Stimulated activated CD8-positive, alpha-beta memory T cell treated with anti-CD3 and anti-CD28 coated beads, Interleukin-4, amount 100 ng/mL, for 1 hour (primary cell): ENCODE results near the gene CNGB1.
"Not testable (repeated sequence)": the region's sequence is repeated elsewhere in the genome, so short reads cannot be mapped to it uniquely, and the experiment has no call there.

Experiments
- DNase-seq, 2 donors: peaks; one replicate each; pipeline ENCODE4 v3.0.0-alpha.2; 2020; ENCODE audit warnings: low read depth in 2 of 2, low spot score in 1 of 2

CNGB1 gene

DNA sequence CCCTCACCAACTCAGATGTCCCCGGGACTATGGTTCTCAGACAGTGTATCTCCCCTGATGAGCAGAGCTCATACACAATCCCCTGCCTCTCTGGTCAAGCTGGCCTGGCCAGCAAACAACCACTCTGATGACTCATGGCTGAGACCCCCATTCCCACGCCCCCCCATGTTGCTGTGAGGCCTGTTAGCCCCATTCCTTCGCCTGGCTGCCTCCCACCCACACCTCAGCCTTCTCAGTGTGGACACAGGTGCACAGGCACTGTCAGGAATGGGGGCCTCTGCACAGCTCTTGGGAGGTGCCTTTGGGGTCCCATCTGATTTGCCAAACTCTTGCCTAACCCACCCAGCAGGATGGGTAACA is 80.2 kb downstream of the CNGB1 start:
- DNase-seq, result no peak

DNA sequence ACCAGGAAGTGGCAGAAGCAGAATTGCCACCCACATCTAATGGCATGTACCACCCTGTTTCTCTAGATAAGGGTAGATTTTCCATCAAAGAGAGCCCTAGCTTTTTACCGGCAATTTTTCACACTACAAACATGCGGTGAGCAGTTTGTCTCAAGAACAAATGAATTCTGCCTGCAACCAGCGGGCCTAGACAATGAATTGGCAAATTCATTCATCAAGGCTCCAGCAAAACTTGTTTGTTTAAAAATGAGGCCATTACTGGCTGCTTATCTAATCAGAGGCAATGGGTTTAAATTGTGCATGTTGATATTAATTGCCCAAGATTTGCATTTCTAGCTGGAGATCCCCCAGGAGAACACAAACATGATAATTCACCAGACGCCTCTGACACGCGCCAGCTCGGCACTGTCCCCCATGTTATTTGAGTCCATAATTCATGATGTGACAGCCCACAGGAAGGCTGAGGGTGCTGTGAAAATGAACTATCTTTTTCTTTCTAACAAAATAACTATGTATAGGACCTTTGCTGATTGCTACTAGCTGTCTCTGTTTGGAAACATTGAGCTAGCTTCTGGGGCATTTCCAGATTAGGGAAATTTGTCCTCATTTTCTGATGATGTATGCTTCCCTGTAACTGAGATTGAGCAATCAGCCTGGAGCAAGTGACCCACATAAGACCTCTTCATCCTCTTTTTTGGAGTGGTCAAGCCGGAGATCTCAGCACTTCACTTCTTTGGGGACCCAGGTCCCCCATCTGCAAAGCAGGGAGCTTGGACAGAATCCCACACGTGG is 80.8 kb downstream of the CNGB1 start:
- no peak for DNase-seq

DNA sequence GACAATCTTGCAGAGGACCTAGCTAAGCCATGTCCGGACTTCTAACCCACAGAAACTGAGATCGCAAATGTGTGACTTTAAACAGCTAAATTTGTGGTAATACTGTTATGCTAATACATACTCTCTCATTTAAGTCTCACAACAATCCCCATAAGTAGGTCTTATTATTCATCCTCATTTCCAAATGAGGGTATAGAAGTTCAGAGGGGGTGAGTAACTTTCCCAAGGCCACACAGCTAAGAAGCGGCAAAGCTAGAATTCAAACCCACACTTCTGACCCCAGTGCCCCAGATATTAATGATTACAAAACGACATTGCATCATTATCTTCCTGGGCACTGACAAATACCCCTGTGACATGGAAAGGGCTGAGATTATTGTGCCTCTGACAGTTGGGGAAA is 81.4 kb downstream of the CNGB1 start:
- DNase-seq, result no peak

DNA sequence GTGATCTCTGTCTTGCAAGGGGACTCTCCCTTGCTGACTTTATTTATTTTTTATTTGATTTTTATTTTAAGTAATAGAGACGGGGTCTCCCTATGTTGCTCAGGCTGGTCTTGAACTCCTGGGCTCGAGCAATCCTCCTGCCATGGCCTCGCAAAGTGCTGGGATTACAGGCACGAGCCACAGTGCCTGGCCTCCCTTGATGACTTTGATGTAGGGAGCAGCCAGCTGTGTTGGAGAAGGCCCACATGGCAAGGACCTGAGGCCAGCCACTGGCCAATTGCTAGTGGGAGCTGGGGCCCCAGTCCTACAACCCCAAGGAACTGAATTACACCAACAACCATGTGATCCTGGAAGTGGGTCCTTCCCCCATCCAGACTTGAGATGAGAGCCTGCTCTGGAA is 81.8 kb downstream of the CNGB1 start:
- no peak for DNase-seq

DNA sequence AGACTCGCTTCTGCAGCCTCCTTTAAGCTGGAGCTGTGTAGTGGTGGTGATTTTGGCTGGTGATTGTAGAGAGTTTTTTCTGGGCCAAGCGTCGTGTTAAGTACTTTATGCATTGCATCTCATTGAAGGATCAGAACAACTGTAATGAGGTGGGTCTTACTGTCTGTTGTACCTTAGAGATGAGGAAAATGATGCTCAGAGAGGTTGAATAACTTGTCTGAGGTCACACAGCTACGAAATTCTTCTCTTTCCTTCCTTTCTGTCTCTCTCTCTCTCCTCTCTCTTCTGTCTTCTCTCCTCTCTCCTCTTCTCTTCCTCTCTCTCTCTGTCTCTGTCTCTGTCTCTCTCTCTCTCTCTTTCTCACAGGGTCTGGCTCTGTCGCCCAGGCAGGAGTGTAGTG is 82.8 kb downstream of the CNGB1 start:
- DNase-seq, result no peak

DNA sequence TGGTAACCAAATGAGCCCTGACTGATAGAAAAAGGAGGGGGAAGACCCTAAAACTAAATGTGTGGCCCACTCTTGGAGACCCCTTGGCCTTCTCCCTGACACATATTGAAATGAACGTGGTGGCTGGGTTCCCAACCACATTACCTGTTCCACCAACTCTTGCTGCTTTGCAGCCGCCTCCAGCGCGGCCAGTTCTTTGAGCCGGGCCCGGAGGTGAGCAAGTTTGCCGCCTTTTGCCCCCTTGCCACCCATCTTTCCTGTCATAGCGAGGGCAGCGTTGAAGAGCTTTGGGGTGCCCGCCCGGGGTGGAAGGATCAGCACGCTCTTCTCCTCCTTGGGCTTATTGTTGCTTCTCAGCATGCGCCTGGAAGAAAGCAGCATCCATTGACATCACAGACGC is 83.2 kb downstream of the CNGB1 start:
- no peak for DNase-seq

DNA sequence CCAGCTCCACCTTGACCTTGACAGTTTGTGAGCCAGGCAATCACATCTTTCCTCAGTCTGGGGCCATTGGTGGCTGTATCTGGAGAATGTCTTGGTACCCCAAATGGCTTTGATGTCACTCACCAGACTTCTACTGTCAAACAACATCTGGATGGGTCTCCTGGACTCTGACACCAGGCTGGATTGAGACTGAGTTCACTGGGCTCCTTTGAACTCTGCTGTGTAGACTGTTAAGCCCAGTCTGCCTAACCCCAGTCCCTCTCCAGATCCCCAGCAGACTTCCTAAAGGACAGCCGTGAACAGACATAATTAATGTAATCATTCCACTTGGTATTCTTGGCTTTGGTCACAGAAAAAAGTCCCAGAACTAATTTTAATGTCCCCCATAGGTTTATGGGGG is 84.5 kb downstream of the CNGB1 start:
- DNase-seq, result no peak

DNA sequence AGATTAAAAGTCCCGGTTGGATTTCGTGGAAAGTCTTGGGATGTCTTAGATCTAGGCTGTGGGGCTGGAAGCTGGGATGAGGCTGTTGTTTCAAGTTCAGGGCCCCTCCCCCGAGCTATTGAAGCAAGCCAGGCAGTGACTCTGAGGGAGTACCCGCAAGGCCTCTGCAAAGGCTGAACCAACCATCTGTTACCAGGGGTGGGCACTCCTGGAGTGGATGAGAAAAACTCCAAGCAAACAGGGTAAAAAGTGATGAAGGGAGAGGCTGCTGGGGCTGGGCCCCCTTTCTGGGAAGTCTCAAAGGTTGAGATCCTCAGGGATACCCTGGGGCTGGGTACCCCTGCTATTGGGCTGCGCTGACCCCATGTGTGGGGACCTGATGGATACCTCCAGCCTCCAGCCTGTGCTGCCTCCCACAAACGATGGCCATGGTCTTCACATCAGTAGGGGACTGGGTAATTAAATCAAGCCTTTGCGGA is 86.2 kb downstream of the CNGB1 start:
- no peak for DNase-seq

DNA sequence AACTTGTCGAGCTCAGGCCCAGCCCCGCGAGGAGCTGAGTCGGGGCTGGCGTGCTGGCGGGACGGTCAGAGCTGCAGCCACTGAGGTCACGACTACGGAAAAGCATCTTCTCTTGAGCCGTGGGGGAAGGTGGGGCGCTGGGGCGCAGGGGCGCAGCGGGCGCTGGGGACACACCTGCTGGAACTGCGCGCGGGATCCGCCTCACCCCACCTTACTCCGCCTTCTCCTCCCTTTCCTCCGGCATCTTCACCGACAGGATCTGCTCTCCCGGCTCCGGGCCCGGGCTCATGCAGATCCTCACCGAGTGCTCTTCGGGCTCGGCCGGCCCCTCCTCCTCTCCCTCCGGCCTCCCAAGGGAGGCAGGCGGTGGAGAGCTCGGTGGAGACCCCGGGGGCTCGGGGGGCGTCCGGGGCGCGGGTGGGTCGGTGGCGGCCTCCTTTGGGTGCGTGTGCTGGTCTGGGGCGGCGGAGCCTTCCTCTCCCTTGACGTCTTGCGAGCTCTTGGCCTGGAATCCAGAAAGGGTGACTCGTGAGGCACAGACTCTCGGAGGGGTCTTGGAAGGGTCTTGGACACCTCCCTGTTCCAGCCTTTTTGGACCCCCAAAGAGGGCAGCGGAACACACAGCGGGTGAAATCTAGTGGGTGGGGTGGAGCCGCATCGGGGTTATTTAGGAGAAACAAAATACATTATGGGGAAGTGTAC is 86.8 kb downstream of the CNGB1 start:
- DNase-seq, result no peak

DNA sequence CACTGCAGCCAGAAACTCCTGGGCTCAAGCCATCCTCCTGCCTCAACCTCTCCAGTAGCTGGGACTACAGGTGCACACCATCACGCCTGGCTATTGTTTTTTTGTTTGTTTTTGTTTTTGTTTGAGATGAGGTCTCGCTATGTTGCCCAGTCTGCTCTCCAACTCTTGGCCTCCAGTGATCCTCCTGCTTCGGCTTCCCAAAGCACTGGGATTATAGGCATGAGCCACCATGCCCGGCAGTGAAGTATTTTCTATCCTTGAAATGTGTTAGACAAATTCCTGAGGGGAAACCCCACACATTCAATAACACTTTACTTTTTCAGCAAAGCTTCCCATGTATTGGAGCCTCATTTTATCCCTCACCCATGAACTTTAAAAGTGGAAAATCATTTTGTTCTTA is 87.4 kb downstream of the CNGB1 start:
- no peak for DNase-seq

DNA sequence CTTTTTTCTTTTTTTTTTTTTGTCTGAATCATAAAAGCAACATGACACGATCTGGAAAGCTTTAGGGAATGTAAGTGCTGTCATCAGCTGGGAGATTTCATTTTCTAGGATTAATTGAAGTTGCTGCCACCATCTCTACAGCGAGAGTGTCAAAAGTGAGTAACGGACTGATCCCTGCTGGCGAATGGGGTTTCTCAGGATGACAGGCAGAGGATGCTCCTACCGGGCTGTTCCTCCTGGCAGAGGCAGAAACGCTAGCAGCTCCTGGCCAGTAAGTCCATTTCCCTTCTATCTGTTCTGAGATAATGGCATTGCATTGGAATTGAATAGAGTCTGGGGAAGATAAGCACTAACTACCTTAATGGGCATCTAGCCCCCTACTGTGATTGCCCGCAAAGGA is 88.1 kb downstream of the CNGB1 start:
- DNase-seq, result no peak

DNA sequence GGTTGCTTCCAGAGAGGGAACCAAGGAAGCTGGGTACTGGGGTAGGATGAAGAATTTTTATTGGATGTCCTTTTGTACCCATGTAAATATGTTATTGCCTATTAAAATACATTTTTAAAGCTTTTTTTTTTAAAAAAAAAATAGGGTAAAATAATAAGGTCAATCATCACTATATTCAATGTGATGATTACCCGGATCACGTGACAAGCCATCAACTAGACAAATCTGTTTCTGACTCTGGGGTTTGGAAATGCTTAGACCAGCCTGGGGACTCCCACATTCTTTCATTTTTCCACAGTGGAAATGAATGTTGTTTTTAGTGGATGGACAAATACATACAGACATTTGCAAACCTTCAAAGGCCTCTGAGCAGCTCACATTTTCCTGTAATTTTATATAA is 88.7 kb downstream of the CNGB1 start:
- no peak for DNase-seq

DNA sequence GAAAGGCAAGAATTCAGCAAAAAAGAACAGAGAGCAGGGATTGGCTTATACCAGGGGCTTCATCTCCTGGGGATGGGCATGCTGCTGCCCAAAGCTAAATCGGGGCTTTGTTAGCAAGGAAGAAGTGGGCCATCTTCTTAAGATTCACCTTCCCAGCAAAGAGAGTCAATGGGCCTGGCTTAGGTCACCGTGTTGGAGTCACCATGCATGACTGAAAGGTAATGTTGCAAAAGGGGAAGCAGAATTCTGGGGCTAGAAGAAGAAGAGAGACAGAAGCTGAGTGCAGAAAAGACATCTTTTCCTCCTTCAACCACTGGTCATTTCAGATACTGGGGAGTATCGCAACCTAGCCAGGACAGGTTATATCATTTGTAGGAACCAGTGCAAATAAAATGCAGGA is 92.3 kb downstream of the CNGB1 start:
- no peak for DNase-seq

DNA sequence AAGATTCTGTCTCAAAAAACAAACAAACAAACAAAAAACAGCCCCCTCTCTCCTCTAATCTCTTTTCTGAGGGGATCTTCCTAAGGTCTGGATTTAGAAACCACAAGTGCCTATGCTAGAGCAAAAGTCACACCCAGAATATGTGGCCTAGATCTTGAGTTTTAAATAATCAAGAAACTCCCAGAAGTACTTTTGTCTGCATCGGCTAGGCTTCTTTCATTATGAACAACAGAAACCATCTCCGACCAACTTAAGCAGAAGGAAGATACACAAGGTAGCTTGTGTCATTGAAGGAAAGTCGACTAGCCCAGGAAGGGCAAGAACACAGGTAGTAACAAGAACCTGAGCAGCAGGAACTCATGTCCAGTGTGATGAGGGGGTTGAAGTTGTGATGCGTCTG is 94.7 kb downstream of the CNGB1 start:
- no peak for DNase-seq

DNA sequence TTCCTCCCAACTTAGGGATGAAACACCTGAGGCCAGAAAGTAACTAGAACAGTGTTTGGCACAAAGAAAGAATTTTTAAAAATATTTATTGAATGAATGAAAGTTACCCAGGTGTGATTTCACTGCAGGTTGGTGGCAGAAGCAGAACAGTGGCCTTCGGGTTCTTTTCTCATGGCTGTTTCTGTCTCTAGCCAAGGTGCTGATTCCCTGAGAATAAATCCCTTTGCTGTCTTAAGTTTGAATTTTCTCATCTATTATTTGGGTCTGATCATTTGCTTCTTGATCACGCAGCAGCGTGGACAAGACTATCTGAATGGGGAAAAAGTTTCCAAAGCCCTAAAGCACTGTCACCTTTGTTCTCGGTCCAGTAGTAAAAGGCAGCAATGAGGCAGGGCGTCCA is 95.6 kb downstream of the CNGB1 start:
- no peak for DNase-seq

DNA sequence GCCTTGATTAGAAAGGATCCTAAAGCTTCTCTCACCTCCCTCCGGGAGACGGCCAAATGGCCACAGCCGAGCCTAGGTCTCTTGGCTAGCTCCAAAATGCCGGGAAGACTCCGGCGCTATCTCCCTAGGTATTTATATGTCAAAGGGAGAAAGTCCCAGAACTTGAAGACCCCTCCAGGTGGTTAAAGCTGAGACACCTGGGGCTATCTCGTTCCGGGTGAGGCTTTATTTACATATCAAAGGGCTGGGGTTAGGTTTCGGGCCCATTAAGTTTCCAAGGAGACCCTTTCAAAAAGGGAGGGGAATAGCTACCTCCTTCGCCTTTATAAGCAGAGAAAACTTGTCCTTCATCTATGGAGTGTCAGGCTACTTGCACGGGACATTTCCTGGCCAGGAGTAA is 97.7 kb downstream of the CNGB1 start:
- DNase-seq, result no peak

DNA sequence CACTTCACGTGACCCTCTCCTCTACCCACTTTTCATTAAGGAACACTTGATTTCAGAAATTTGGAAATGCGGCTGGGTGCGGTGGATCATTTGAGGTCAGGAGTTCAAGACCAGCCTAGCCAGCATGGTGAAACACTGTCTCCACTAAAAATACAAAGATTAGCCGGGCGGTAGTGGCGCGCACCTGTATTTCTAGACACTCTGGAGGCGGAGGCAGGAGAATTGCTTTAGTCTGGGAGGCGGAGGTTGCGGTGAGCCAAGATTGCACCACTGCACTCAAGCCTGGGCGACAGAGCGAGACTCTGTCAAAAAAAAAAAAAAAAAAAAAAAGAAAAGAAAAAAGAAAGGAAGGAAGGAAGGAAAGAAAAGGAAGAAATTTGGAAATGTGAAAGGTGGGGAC is 98.2 kb downstream of the CNGB1 start:
- DNase-seq, result not testable (repeated sequence)

DNA sequence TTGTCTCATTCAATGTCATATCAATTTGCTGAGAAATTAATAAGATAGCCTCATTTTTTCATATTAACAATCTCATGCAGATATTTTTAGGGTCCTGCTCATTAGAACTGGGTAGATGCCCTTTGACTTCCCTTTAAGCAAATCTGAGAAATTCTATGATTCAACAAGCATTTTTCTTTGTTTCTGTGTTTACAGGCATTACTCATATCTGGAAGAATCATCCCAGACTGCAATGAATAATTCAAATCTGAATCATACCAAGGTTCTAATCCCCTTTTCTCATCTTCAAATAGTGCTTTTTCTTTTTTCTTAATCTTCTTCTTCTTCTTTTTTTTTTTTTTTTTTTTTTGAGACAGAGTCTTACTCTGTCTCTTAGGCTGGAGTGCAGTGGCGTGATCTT is 99.5 kb downstream of the CNGB1 start:
- DNase-seq, result no peak

DNA sequence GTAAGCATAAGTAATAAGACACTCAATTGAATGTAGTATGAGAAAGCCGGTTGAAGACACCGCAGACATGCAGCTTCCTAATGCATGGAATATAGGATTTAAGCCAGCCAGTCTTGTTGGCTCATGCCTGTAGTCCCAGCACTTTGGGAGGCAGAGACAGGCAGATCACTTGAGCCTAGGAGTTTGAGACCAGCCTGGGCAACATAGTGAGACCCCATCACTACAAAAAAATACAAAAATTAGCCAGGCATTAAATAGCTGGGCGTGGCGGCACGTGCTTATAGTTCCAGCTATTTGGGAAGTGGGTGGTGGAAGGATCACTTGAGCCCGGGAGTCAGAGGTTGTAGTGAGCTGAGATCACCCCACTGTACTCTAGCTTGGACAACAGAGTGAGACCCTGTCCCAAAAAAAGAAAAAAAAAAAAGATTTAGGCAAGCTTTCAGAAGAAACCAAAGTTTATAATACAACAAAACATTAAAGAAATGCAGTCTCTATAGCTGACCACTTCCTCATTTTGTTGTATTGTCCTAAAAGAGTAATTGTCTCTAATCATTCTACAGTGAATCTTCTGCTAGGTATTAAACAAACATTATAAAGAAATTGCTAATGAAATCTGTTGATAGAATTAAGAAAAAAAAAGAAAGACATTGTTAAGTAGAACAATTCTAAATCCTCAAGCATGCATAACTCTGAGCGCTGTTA is 100.0 kb downstream of the CNGB1 start:
- no peak for DNase-seq

DNA sequence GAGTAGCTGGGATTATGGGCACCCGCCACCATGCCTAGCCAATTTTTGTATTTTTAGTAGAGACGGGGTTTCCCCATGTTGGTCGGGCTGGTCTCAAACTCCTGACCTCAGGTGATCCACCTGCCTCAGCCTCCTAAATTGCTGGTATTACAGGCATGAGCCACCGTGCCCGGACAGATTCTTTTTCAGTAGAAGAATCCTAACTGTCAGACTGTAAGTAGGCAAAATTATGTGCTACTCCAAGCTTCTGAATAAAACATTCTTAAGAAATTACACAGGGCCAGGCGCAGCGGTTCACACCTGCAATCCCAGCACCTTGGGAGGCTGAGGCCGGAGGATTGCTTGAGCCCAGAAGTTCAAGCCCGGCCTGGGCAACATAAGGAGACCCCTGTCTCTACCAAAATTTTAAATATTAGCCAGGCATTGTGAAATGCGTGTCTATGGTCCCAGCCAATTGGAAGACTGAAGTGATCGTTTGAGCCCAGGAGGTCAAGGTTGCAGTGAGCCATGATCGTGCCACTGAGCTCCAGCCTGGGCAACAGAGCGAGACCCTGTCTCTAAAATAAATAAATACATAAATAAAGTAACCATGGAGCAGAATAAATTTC is 101.9 kb downstream of the CNGB1 start:
- DNase-seq, result no peak

DNA sequence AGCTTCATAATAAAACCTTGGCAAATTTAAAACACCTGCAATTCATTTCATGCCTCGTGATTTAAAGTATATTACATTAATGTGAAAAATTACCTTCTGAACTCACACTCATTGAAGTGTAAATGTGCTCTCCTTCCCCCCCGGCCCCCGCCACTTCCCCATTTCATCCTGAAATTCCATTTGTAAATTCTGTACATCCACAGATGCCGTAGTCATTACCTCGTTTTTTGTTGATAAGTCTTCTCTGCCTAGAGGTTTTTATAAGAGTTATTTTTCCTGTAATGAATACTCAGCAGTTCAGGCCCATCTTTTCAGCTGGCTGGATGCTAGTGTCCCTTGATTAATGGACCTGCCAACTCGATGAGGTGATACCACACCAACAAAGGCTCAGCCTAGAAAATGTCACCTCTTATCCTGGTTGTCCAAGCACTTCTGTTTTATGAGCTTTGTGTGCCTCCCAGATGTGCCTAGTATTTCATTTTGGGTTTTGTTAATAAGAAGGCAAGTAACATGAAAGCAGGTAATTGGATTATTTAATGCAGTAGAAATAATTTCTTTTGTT is 103.8 kb downstream of the CNGB1 start:
- DNase-seq, result no peak

DNA sequence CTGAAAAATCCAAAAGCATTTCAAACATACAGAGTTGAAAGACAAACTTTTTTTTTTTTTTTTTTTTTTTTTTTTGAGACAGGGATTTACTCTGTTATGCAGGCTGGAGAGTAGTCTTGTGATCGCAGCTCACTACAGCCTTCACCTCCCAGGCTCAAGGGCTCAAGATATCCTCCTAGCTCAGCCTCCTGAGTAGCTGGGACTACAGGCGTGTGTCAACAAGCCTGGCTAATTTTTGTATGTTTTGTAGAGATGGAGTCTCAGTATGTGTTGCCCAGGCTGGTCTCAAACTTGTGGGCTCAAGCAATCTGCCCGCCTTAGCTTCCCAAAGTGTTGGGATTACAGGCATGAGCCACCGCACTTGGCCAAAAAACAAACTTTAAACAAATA is 104.4 kb downstream of the CNGB1 start:
- DNase-seq, result no peak
